GM12865 (cell line): ENCODE data around the gene JRKL.

Experiments
- DNase-seq: peaks from one replicate; pipeline ENCODE4 v3.0.0; 2010; ENCODE audit warnings: low read depth
- H3K4me3 ChIP-seq: 2 replicates; pipeline ENCODE4 v1.5.1; 2011; ENCODE audit warnings: mild to moderate bottlenecking, low read depth, low read length, control low read depth
- TF ChIP-seq, protein P1 (sequence below): IDR thresholded peaks from 2 replicates; pipeline ENCODE4 v1.5.1; 2011; ENCODE audit warnings: low read length, control low read depth, low read depth, inconsistent platforms; ENCODE audit not compliant: insufficient read depth; ENCODE audit errors: missing control alignments

The JRKL gene

DNA sequence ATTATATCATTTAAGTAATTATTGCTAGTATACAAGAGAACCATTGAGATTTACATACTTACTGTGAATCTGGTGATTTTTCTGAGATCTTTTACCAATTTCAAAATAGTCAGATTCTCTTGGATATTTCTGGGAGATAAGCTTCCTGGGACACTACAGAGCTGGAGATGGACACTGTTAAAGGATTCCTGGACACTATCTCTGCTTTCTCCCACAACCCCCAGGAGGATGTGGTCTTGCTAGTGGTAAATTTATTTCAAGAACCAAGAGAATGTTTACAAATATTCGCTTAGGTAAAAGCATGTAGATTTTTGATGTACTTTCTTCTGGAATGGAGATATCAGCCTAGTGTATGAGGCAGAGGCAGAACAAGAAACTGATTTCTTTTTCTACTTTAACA is 13.0 kb upstream of the JRKL start:
- no peak for DNase-seq
- TF ChIP-seq, protein P1, sequence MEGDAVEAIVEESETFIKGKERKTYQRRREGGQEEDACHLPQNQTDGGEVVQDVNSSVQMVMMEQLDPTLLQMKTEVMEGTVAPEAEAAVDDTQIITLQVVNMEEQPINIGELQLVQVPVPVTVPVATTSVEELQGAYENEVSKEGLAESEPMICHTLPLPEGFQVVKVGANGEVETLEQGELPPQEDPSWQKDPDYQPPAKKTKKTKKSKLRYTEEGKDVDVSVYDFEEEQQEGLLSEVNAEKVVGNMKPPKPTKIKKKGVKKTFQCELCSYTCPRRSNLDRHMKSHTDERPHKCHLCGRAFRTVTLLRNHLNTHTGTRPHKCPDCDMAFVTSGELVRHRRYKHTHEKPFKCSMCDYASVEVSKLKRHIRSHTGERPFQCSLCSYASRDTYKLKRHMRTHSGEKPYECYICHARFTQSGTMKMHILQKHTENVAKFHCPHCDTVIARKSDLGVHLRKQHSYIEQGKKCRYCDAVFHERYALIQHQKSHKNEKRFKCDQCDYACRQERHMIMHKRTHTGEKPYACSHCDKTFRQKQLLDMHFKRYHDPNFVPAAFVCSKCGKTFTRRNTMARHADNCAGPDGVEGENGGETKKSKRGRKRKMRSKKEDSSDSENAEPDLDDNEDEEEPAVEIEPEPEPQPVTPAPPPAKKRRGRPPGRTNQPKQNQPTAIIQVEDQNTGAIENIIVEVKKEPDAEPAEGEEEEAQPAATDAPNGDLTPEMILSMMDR = no peak
- no peak overlapping the region for H3K4me3 ChIP-seq

DNA sequence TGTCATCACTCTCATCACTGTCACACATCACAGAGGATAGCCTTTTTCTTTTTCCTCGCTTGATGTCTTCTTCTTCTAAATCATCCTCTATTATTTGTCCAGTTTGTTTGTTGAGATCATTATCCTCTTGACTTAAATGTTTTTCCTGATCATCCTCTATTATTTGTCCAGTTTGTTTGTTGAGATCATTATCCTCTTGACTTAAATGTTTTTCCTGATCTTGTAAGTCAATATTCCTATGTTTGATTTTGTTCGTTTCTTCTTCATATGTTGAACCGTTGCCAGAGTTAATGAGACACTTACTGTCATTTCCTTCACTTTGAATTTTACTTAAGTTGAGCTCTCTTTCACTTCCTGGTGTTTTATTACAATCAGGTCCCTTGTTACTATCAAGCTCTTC is 5.7 kb upstream of the JRKL start:
- TF ChIP-seq, protein P1 = no peak
- H3K4me3 ChIP-seq = no peak overlapping the region
- DNase-seq = no peak

DNA sequence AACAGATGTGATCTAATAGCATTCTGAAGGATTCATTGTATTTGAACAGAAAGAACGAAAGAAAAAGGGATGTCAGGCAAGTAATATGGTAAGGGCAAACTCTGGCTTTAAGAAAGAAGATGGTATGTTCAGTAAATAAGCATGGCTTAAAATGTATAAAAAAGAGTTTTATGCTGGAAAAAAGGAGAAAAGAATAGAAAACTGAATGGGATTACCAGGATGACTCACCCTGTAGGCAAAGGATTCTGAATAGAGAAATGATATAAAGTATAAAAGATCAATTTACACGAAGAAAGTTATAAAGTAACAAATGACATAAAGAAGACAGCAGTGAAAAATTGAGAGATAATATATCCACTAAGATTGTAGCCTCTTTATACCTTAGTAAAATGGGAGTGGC is 4.6 kb upstream of the JRKL start:
- TF ChIP-seq, protein P1 = no peak

DNA sequence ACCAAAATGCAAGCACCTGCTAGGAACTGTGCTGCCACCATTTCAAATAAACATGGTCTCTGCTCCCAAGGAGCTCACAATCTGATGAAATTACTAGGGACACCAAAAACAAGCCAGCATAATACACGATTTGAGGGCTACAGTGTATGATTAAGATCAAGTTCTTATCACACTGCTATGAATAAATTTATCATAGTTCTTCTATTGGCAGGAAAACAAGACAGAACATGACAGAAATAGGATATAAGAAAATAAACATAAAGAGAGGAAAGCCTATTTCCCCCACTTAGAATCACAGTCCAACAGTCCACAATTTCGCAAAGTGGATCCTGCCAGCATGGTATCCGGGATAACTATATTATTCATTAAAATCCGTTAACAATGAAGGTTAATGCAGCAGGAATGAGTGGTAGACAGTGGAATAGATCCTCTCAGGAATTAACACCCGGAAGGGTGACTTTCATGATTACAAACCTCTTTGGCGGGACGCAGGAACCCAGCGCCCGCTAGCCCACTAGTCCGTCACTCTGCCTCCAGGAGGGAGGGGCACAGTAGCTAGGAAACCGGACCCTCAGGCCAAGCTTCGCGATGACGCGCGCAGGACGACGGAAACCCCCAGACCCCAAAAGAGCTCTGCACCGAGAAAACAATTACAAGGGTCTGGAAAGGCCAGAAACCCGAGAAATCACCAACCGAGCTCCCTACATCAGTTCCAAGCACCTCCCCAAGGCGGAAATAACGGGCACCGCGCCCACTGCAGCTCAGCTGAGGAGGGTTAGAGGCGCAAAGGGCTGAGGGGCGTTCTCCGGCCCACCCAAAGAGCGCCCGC is 708 bp upstream of the JRKL start:
- TF ChIP-seq, protein P1 = no peak
- DNase-seq = no peak
- H3K4me3 ChIP-seq = peak overlapping the region; percentile 98

More for the DNA sequence above, 4.6 kb upstream of the JRKL start:
- no peak for DNase-seq
- H3K4me3 ChIP-seq = no peak overlapping the region

DNA sequence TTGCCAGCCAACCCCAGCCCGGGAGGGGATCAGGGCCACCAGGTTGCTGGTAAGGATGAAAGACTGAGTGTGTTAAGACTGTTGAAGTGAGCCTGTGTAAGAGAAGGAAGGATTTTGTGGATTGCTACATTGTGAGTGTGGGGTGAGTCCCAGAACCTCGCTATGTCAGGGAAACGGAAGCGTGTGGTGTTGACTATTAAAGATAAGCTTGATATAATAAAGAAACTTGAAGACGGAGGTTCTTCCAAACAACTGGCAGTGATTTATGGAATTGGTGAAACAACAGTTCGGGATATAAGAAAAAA is 627 bp downstream of the JRKL start:
- TF ChIP-seq, protein P1 = no peak
- no peak for DNase-seq
- peak overlapping the region; percentile 98 for H3K4me3 ChIP-seq

DNA sequence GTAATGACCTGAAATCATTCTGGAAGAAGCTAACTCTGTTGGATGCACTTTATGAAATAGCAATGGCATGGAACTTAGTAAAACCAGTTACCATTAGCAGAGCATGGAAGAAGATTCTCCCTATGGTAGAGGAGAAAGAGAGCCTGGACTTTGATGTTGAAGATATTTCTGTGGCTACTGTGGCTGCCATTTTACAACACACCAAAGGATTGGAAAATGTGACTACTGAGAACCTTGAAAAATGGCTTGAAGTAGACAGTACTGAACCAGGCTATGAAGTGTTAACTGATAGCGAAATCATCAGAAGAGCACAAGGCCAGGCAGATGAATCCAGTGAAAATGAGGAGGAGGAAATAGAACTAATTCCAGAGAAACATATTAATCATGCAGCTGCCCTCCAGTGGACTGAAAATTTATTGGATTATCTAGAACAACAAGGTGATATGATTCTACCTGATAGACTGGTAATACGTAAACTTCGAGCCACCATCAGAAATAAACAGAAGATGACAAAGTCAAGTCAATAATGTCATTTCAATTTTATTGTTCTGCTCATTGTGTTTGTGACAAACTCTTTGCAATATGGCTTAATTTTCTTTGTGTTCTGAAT is 2.0 kb downstream of the JRKL start:
- TF ChIP-seq, protein P1 = no peak
- no peak for DNase-seq
- H3K4me3 ChIP-seq = no peak overlapping the region
